Measurements from ENCODE around the gene USP47. TPM values are rescaled to one million over a fixed set of nuclear protein-coding genes. Genes with fewer than 3 reads are reported as not detected.
A peak's percentile ranks its signal among the peaks of the same experiment; 100 is the strongest.

Gene USP47
- total RNA-seq, 1 donor from 2014 or later, result 178 TPM

DNA sequence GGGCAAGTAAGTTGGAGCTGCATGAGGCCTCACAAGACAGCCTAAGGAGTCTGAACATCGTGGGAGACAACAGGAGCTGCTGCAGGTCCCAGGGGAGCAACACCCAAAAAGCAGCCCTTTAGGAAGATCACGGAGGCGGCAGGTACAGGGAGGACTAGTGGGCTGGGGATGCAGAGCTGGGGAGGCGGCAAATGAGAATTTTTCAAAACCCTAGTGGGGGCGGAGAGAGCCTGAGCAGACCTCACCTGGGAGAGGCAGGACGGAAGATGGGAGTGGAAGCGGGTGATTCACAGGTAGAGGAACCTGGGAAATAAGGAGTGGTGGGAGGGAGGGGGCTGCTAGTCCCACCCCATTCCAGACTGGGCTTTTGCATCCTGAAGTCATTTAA, 124.6 kb downstream of the USP47 start:
- DNase-seq, result no peak

- DNase-seq, result peak; percentile 87
Observed at GRCh38 chr11:11966826-11967668, 125.3 kb downstream of the USP47 start.

DNA sequence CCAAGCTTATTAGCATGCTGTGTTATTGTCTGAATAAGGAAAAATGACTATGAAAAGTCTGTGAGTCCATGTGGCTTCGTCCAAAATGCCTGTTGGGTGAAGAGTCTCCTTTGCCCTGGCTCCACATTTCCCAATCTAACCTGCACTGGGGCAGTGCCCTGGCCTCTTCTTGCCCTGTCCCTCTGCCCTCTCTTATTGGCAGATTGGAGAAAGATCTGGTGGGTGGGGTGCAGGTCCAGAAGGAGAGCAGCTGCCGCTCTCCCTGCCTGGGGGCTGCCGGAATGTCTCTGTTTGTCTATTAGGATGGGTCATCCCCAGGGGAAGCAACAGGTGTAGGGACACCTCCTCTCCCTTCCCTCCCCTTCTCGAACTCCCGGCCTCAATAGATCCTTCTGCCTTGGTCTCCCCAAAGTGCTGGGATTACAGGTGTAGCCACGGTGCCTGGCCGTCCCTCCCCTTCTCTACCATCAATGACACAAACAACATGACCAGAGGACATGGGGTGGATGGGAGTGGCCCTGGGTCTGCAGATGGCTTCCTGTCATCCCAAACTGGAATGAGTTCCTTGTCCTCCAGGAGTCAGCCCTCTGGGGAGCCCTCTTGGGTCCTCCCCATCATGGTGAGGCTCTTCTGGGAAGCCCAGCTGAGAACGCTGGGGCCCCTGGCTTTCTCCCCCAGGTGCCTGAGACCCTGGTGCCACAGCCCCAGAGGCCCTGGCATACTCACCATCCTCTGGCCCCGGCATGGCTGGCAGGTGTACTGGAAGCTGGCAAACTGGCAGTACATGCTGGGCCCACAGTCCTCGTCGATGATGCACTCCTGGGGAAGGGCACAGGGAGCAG, 126.1 kb downstream of the USP47 start:
- DNase-seq, result no peak

DNA sequence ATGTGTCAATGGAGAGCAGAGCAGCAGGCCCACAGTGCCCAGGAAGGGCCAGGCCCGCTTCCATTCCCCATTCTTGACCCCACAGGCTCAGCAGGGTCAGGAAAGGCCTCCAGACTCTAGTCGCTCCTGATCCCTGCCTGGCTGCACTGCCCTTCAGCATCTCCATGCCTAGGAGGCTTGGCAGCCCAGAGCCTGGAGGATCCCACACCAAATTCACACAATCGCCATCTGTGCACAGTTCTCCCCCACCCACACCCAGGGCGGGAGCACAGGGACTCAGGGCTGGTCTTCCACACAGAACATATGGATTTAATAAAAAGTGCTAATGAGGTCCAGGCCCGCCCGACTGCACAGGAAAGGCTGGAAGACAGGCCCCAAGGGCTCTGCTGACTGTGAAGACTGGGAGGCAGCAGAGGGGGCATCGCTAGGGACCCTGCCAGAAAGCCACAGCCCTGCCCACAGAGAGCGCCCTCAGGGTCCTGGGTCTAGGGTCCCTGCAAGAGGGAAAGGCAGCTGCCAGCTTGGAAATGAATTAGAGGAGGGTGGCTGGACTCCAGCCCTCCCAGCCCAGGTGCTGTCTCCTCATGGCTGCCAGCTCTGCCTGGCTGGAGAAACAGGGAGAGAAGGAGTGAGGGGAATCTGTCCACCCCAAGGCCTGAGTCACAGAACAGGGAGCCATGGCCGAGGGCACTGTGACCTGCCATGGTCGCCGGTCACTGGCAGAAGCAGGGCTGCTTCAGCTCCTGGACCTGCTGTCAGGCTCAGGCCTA, 126.9 kb downstream of the USP47 start:
- peak; percentile 86 for DNase-seq

DNA sequence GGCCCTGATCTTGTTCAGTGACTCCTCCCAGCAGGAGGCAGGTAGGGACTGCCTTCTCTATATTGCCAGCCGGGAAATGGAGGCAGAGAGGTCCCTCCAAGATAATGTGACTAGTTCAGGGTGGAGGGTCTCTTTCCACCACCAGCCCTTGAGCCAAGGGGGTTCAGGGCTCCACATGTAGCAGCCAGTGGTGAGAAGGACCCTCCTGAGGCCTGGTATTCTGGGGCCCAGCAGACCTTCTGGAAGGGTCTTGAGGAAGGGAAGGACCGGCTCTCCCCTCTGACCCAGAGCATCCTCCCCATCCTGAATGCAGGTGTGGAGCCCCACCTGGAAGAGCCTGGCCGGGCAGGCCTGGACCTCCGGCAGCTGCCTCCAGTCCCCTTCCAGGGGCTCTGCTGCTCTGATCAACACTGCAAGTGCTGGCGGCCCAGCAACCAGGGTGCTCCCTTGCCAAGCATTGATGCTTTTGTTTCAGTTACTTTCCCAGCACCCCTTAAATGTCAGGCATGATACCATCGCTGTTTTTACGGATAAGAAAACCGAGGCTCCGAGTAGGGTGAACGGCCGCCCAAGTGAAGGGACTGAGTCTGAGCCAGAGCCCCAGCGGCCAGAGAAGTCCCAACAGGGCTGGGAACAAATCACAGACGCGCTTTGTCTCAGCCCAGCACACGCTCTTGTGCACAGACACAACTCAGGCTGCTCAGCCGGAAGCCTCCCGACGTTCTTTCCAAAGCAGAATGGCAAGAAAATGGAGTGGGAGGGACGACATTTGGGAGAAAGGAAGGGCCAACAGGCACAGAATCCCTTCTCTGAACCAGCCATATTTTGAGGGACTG, 127.8 kb downstream of the USP47 start:
- no peak for DNase-seq

DNA sequence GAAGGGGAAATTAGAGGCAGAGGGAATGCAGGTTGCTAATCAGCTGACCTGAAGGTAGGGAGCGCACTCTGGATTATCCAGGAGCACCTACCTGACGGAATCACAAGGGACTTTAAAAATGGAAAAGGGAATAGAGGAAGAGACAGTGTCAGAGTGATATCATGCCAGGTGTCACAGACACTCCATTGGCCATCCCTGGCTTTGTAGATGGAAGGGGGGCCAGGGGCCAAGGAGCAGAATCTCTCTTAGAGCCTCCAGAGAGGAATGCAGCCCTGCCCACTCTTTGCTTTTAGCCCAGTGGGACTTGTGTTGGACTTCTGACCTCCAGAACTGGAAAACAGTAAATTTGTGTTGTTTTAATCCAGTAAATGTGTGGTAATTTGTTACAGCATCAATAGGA, 128.8 kb downstream of the USP47 start:
- DNase-seq, result no peak

- DNase-seq, result peak; percentile 40
Observed at GRCh38 chr11:11971906-11972547, 130.3 kb downstream of the USP47 start.

GRCh38 chr11:11972730-11973341, 131.1 kb downstream of the USP47 start:
- DNase-seq, result no peak

DNA sequence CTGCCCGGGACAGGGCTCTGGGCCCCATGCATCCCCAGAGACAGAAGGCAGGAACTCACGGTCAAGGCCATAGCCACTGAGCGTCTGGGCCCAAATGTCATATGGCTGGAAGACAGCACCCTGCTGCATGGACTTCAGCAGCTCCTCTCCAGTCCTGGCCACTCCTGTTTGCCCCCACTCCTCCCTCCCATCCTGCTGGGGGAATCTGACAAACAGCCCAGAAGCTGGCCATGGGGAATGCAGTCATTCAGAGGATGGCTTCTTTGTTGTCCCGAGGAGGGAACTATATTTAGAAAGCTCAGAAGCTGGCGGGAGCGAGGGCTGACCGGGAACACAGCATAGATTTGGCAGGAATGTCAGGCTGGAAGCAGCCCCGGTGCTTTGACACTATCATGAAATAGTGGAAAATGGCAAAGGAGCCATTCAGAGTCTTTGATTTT, 131.6 kb downstream of the USP47 start:
- DNase-seq, result peak; percentile 90

DNA sequence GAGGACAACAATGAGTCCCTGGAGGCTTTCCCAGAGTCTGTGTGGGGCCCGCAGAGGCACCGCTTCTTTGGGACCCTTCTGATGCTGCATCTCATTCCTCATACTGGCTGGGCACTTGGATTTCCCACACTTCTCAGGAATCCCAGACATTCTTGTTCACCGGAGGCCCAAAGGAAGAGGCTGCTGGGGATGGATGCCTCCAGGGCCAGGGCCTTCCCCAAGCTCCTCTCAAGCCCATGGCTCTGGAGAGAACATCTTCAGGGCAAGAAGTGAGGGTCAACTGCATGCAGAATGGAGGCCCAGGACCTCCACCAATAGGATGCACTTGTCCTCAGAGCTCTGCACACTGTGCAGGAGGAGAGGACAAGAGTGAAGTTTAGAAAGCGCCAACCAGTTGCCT, 132.1 kb downstream of the USP47 start:
- no peak for DNase-seq

GRCh38 chr11:11975201-11976092, 133.7 kb downstream of the USP47 start:
- no peak for DNase-seq

DNA sequence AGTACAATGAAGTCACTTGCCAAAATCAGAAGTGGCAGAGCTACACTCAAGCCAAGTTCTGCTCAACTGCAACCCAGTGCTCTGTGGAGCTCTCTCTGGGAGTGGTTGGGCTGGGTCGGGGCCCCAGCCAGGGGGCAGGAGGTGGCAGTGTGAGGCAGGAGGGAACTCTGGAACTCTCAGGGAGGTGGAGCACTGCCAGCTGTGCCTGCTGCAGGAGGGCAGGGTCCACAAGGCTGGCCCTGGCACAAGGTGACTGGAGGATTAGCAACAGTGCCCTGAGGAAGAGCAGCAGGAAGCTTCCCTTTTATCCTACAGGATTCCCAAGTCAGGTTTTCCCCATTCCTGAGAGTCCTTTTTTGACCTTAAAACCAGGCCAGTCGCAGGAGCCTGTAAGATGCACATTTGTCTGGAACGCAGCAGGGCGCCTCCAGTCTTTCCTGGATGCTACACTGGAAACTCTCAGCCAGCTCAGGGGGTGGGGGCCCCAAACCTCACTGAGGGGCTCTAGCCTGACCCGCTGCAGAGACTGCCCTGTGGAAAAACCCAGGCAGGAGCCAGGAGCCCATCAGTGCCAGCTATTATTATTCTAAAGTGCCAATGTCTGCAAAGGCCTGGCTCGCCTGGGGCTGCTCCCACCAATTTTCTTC, 134.8 kb downstream of the USP47 start:
- peak; percentile 49 for DNase-seq

DNA sequence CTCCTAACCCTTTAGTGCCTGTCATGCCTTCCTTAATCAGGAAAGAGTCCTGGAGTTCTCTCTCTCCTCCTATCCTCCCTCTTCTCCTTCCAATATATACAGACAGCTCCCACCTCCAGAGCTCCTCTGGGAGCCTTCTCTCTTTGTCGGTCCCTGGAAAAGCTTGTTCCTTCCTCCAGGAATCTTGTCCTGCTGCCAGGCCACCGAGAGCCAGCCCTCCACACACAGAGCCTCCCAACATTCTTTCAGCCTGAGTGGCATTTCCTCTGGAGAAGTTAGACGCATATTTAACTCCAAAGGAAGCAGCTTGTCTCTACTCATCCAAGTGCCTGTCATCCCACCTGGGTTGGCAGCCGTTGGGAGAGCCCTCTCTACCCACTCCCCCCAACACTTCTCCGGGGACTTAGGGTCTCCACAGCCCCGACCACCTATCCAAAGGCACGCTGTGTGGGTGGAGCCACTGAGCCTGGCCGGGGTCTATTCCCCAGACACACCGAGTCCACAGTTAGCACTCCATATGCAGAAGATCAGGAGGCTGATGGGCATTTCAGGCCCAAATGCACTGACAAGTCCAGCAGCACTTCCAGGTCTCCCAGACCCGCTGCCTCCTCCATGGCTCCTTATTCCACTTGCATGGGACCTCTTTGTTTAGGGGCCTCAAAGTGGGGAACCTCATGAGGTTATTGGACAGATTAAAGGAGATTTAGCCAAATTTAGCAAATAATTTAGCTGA, 135.6 kb downstream of the USP47 start:
- DNase-seq, result peak; percentile 92

DNA sequence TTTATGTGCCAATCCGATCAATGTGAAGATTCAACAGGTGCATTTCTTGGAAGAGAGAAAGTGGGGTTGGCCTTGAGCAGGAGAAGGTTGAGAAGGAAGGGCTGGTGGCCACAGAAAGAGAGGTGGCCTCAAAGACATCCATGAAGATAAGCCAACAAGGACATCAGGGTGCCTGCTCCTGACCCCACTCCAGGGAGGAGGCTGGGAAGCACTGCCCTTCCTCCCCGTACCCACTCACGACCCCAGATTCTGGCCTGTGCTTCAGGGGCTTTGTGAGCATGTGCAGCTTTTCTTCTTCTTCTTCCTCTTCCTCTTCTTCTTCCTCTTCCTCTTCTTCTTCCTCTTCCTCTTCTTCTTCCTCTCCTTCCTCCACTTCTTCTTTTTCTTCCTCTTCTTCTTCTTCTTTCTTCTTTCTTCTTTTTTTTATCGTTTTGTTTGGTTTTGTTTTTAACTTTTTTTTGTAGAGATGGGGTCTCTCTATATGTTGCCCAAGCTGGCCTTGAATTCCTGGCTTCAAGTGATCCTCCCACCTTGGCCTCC, 136.4 kb downstream of the USP47 start:
- DNase-seq, result no peak

DNA sequence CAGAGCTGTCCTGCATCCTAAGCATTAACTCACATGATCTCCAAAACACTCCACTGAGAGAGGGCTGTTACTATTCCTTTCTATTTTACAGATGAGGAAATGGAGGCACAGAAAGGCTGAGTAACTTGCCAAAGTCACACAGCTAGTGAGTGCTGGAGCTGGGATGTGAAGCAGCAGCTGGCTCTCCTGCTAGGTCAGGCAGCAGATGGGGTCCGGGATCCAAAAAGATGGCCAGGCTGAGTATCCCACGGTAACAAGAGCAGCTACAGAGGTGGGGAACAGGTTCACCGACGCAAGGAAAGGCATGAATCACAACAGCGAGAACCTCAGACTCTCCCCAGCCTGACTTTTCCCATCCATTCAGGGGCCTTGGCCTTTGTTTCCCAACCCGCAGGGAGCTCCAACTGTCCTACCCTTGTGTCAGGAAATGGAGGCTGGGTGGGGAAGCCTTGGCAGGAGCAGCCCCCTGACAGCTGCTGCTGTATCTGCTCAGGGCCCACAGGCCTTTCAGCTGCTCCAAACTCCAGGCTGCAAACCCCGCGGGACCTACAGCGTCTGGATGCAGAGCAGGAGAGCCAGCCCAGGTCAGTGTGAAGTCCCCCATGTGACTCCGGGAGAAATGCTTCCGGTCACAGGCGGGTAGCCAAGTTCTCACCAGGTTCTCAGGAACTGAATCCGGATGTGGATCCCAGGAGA, 137.2 kb downstream of the USP47 start:
- DNase-seq, result peak; percentile 95

- peak; percentile 82 for DNase-seq
Observed at GRCh38 chr11:11979488-11980117, 137.8 kb downstream of the USP47 start.

- DNase-seq, result no peak
Observed at GRCh38 chr11:11980200-11980599, 138.4 kb downstream of the USP47 start.
